CD14-positive monocyte (primary cell): ENCODE data around the gene TBX6. TPM values are rescaled to one million over a fixed set of nuclear protein-coding genes. Genes with fewer than 3 reads are reported as not detected.
A peak's percentile ranks its signal among the peaks of the same experiment; 100 is the strongest.

ENCODE experiments used
- DNase-seq, 3 donors: peaks; one replicate each; pipeline ENCODE4 v3.0.0-alpha.2; 2011 to 2022
- H2AFZ ChIP-seq: 2 replicates; pipeline ENCODE4 v1.6.0; 2012; ENCODE audit warnings: mild to moderate bottlenecking, low read depth, low read length, inconsistent platforms; ENCODE audit not compliant: insufficient read depth, poor library complexity, severe bottlenecking
- H3K27ac ChIP-seq, 2 donors: 1 replicate in 1 of 2; 2 replicates in 1 of 2; pipeline ENCODE4 v1.5.1; 2012 to 2013; ENCODE audit warnings: low read length in 2 of 2, control low read depth in 1 of 2, inconsistent platforms in 1 of 2, low read depth in 1 of 2, mild to moderate bottlenecking in 1 of 2
- H3K27me3 ChIP-seq, 2 donors: one replicate each; pipeline versions ENCODE4 v1.6.0 to v1.6.1; 2011 to 2013; ENCODE audit warnings: low read length in 2 of 2; ENCODE audit not compliant: control insufficient read depth in 2 of 2, insufficient read depth in 2 of 2
- H3K36me3 ChIP-seq, 2 donors: replicated peaks in 1 of 2; 1 replicate in 1 of 2; 2 replicates in 1 of 2; pipeline versions ENCODE4 v1.5.1 to v1.6.1; 2012 to 2013; ENCODE audit warnings: low read length in 2 of 2, control low read depth in 1 of 2, inconsistent platforms in 1 of 2, mild to moderate bottlenecking in 1 of 2; ENCODE audit not compliant: insufficient read depth in 2 of 2, control insufficient read depth in 1 of 2
- H3K4me1 ChIP-seq, 2 donors: 1 replicate in 1 of 2; 2 replicates in 1 of 2; pipeline versions ENCODE4 v1.5.1 to v1.6.1; 2012 to 2013; ENCODE audit warnings: low read length in 2 of 2, control low read depth in 1 of 2, inconsistent platforms in 1 of 2, mild to moderate bottlenecking in 1 of 2, moderate library complexity in 1 of 2; ENCODE audit not compliant: insufficient read depth in 2 of 2, control insufficient read depth in 1 of 2
- H3K4me2 ChIP-seq: replicated peaks from 2 replicates; pipeline ENCODE3; 2012; ENCODE audit warnings: low read length, moderate library complexity, mild to moderate bottlenecking; ENCODE audit not compliant: poor library complexity, severe bottlenecking; ENCODE audit errors: extremely low read depth
- H3K4me3 ChIP-seq, 3 experiments: fragments of 200-600 bp in 1 of 3; sonication (generic) in 1 of 3; replicated peaks in 1 of 3; 1 replicate in 2 of 3; 2 replicates in 1 of 3; pipeline ENCODE4 v1.5.1; 2011 to 2013; ENCODE audit warnings: low read length in 3 of 3, mild to moderate bottlenecking in 3 of 3, control low read depth in 2 of 3, low read depth in 2 of 3, inconsistent platforms in 1 of 3, moderate library complexity in 1 of 3
- H3K79me2 ChIP-seq: 2 replicates; pipeline ENCODE4 v1.6.0; 2012; ENCODE audit warnings: mild to moderate bottlenecking, control low read depth, inconsistent platforms, low read length, moderate library complexity; ENCODE audit not compliant: insufficient read depth
- H3K9ac ChIP-seq: 2 replicates; pipeline ENCODE4 v1.6.0; 2017; ENCODE audit warnings: low read length, mild to moderate bottlenecking; ENCODE audit not compliant: insufficient read depth, poor library complexity, severe bottlenecking
- H3K9me3 ChIP-seq, 2 donors: replicated peaks in 1 of 2; 1 replicate in 1 of 2; 2 replicates in 1 of 2; pipeline versions ENCODE4 v1.5.1 to v1.6.1; 2012 to 2013; ENCODE audit warnings: low read length in 2 of 2, control low read depth in 1 of 2; ENCODE audit not compliant: control insufficient read depth in 1 of 2, insufficient read depth in 1 of 2
- H4K20me1 ChIP-seq: 2 replicates; pipeline ENCODE4 v1.6.0; 2012; ENCODE audit warnings: mild to moderate bottlenecking, low read length, control low read depth, moderate library complexity; ENCODE audit not compliant: insufficient read depth
- H3K27ac Mint-ChIP-seq, 7 donors: one replicate each; pipeline ENCODE4 v1.8.0; 2020; ENCODE audit warnings: mild to moderate bottlenecking in 7 of 7, mixed read lengths in 7 of 7, moderate library complexity in 6 of 7, inconsistent platforms in 2 of 7
- H3K27me3 Mint-ChIP-seq, 3 donors: one replicate each; pipeline ENCODE4 v1.8.0; 2021 to 2022; ENCODE audit warnings: low read depth in 3 of 3, mild to moderate bottlenecking in 3 of 3, mixed read lengths in 3 of 3, moderate library complexity in 3 of 3, inconsistent platforms in 1 of 3
- H3K36me3 Mint-ChIP-seq, 2 donors: one replicate each; pipeline ENCODE4 v1.8.0; 2020; ENCODE audit warnings: mixed read lengths in 2 of 2, inconsistent platforms in 1 of 2, mild to moderate bottlenecking in 1 of 2
- H3K4me1 Mint-ChIP-seq: one replicate; pipeline ENCODE4 v1.8.0; 2020; ENCODE audit warnings: mild to moderate bottlenecking, mixed read lengths
- H3K4me3 Mint-ChIP-seq, 2 donors: one replicate each; pipeline ENCODE4 v1.8.0; 2020; ENCODE audit warnings: mild to moderate bottlenecking in 2 of 2, mixed read lengths in 2 of 2, moderate library complexity in 1 of 2
- H3K9me3 Mint-ChIP-seq, 7 donors: one replicate each; pipeline ENCODE4 v1.8.0; 2020 to 2022; ENCODE audit warnings: mixed read lengths in 7 of 7, mild to moderate bottlenecking in 6 of 7, moderate library complexity in 6 of 7, inconsistent platforms in 2 of 7
- CTCF ChIP-seq: fragments of 200-600 bp; IDR thresholded peaks from one replicate; pipeline ENCODE4 v1.8.0; 2022; ENCODE audit warnings: antibody characterized with exemption, mild to moderate bottlenecking
- WGBS: methylation state at CpG from one replicate; pipeline ENCODE4 v1.1.5; 2013; ENCODE audit warnings: missing lambda C conversion rate; ENCODE audit not compliant: insufficient coverage; 5-methylcytosine and 5-hydroxymethylcytosine counted together
- intact Hi-C, 2 donors: fragments of 100-400 bp; cut with micrococcal nuclease; formaldehyde crosslinking; loops; one replicate each; pipeline versions ENCODE4 v1.15.0 to v1.15.1; 2023
- polyA plus RNA-seq, 3 donors: library from polyadenylated mRNA; depleted of rRNA in 1 of 3; unstranded in 2 of 3; stranded (reverse) in 1 of 3; fragments of 300-500 nt in 2 of 3; fragments of >200 nt in 1 of 3; fragmentation: Illumina TruSeq in 2 of 3; gene quantifications; 1 replicate in 2 of 3; 2 replicates in 1 of 3; pipeline ENCODE4 v1.2.3, GENCODE V29; 2012 to 2021

Gene TBX6
- polyA plus RNA-seq, 3 donors = 0.10 to 0.65 (median 0.11) TPM

- Histone ChIP-seq H3K79me2 (peaks cover 57% of the 10 kb centered on the region), H3K36me3 (peaks cover 26 to 31% of the 10 kb centered on the region in 2 donors), H2AFZ (peak overlapping the region; percentile 90), H3K9ac (peak overlapping the region; percentile 68), H3K27me3 (no peaks in the 10 kb centered on the region), H3K4me1 (peaks cover 39 to 51% of the 10 kb centered on the region in 2 donors), H3K27ac (peak overlapping the region; percentile 94), H3K4me2 (peak overlapping the region; percentile 87), H4K20me1 (peaks cover 41% of the 10 kb centered on the region), H3K9me3 (no peaks in the 10 kb centered on the region), H3K4me3 (peak overlapping the region; percentile 95 to 99 (median 97))
- TF ChIP-seq CTCF = no peak
- H3K9me3 Mint-ChIP-seq = peaks cover 0 to 2% (median 0%) of the 10 kb centered on the region in 7 donors
- H3K4me1 Mint-ChIP-seq = peaks cover 36% of the 10 kb centered on the region
- intact Hi-C loops = loop anchor here (5.0 kb wide), 1 partner anchor 58 kb away; the partner anchor contains the start of gene MAPK3 (in 2 of the 2)
- peak overlapping the region; percentile 93 to 97 for H3K4me3 Mint-ChIP-seq
- 0% methylated on average over 20 of the region's 25 CpGs for WGBS
- peaks cover 28 to 33% of the 10 kb centered on the region in 2 donors for H3K36me3 Mint-ChIP-seq
- H3K27me3 Mint-ChIP-seq = peaks cover 0 to 3% (median 0%) of the 10 kb centered on the region in 3 donors
- H3K27ac Mint-ChIP-seq = peak overlapping the region; percentile 94 to 97 (median 96)
- DNase-seq = no peak
Measured at GRCh38 chr16:30064729-30065101, 27.0 kb downstream of the TBX6 start.

- no peaks in the 10 kb centered on the region for H3K27me3 ChIP-seq
- H3K36me3 Mint-ChIP-seq = peaks cover 21 to 27% of the 10 kb centered on the region in 2 donors
- H3K4me1 Mint-ChIP-seq = peaks cover 31% of the 10 kb centered on the region
- 0% methylated on average over 9 of the region's 27 CpGs for WGBS
- peaks cover 35% of the 10 kb centered on the region for H4K20me1 ChIP-seq
- intact Hi-C loops = no loop called here
- H3K4me1 ChIP-seq = peaks cover 38 to 46% of the 10 kb centered on the region in 2 donors
- H3K9me3 Mint-ChIP-seq = peaks cover 0 to 2% (median 0%) of the 10 kb centered on the region in 7 donors
- peaks cover 0 to 3% (median 0%) of the 10 kb centered on the region in 3 donors for H3K27me3 Mint-ChIP-seq
- peak; percentile 50 to 67 (median 53) for DNase-seq
- H3K4me2 ChIP-seq = peak overlapping the region; percentile 87
- H3K79me2 ChIP-seq = peaks cover 51% of the 10 kb centered on the region
- H3K36me3 ChIP-seq = peaks cover 20 to 25% of the 10 kb centered on the region in 2 donors
- H3K4me3 ChIP-seq = peak overlapping the region; percentile 95 to 99 (median 97)
- H3K27ac Mint-ChIP-seq = peak overlapping the region; percentile 94 to 97 (median 96)
- TF ChIP-seq CTCF = peak; percentile 65
- no peaks in the 10 kb centered on the region for H3K9me3 ChIP-seq
- peak overlapping the region; percentile 93 to 97 for H3K4me3 Mint-ChIP-seq
- H3K27ac ChIP-seq = peak overlapping the region; percentile 94
- H3K9ac ChIP-seq = peak overlapping the region; percentile 68
- H2AFZ ChIP-seq = peak overlapping the region; percentile 90
Measured at GRCh38 chr16:30063893-30064728, 27.6 kb downstream of the TBX6 start.
